HG02852 (cell line): ENCODE measurements around the gene NHEJ1.
"Not testable (repeated sequence)": the region's sequence is repeated elsewhere in the genome, so short reads cannot be mapped to it uniquely, and the experiment has no call there.

ENCODE experiments used
- ATAC-seq: cut with Tn5 transposase; IDR thresholded peaks from one replicate; pipeline ENCODE4 v1.9.1; 2021; ENCODE audit warnings: mild to moderate bottlenecking, moderate library complexity; ENCODE audit not compliant: unreplicated experiment

The NHEJ1 gene, protein sequence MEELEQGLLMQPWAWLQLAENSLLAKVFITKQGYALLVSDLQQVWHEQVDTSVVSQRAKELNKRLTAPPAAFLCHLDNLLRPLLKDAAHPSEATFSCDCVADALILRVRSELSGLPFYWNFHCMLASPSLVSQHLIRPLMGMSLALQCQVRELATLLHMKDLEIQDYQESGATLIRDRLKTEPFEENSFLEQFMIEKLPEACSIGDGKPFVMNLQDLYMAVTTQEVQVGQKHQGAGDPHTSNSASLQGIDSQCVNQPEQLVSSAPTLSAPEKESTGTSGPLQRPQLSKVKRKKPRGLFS

DNA sequence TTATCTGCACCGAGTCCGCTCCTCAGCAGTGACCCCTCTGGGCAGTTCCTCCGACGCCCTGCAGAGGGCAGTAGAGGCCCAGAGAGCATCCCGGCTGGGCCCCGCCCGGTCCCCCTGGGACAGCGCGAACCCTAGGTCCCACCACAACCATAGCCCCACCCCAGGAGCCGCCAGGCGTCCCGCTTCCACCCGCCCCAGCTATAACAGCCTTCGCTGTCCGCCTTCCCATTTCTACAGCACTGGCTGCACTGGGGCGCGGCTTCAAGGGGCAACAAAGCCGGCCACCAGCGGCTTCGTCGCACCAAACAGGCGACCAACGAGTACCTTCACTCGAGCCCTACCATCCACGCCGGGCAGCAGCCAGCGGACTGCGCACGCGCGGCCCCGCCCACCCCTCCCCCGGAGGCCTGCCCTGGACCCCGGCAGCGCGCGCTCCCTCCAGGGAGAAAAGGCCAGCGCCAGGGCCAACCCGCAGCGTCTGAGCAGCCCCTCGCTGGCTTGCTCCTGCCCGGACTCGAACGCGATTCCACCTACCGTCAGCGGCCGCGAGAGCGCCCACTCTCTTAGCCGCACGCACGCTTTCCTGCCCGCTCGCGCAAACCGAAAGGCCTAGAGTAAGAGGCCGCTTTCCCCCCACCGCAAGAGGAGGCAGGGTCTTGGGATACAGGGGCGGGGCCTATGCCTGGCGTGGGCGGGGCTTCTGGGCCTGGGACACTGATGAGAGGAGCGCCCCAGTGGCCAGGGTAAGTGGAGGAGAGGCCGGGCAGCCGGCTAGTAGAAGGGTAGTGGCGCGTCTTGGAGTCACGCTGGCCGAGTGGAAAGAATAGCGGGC, at the start of gene NHEJ1:
TSS of gene NHEJ1 (minus strand) at position 630 of the 832 bp plus-strand sequence. CDS start 2,453 bp downstream, outside the sequence.
- peak; percentile 86 for ATAC-seq

DNA sequence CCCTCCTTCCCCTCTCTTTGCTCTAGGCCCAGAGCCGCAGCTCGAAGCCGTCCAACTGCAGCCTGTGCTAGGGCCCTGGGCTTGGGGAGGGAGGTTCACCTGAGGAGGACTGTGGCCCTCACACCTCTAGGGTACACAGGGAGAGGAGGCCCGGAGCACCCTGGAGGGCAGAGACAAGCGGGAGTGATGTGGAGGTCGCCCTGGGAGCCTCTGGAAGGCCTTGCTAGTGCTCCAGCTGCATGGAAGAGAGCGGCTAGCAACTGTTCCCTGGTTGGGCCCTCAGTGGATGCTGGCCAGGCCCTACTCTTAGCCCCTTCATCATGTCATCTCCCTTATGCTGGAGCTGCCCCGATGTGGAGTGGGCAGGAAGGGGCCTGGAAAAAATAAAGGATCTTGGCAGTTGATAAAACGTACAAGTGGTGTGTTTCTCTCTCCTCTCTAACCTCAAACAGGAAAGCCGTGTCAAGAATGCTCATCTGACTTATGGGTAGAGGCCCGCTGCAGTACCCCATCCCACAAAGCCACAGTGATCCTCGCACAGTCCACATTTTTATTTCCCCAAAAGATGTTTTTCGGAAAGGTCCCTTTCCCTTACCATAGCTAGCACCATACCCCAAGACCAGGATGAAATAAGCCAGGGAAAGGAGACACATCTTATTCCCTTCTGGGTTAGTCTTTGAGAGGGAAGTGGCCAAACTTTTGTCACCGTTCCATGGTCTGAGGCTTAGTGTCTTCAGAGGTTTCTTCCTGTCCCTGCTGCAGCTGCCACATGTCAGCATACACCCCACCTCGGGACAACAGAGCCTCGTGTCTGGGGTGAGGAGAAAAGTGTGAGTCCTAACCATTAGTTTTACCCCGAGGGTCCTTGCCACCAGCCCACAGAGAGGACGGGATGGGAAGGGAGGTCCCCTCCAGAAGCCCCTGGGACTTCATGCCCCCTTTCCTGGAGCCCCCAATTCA, 48.9 kb upstream of the NHEJ1 start:
- ATAC-seq: no peak

DNA sequence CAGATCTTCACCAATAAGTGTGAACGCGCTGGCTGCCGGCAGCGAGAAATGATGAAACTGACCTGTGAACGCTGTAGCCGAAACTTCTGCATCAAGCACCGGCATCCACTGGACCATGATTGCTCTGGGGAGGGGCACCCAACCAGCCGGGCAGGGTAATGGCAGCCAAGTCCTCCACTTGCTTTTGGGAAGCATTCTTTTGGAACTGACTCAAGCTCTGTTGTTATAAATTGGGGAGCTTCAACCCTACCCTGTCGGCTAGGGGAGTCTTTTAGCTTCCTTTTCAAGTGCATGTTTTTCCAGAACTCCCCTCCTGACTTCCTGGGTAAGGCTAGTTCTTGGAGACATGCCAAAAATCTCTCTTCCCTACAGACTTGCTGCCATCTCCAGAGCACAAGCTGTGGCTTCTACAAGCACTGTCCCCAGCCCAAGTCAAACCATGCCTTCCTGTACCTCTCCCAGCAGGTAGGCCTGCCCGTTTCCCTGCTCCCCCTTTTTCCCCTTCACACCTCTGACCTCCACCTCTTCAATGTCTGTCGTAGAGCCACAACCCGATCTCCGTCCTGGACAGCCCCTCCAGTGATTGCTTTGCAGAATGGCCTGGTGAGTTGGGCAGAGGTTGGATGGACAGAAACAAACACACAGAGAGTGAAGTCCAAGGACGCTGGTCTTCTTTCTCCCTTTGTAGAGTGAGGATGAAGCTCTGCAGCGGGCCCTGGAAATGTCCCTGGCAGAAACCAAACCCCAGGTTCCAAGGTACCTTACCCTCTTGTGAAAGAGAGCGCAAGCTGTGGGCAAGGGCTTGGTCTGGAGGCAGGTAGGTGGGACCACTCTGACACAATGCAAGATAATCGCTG, 47.5 kb upstream of the NHEJ1 start:
- ATAC-seq: no peak

DNA sequence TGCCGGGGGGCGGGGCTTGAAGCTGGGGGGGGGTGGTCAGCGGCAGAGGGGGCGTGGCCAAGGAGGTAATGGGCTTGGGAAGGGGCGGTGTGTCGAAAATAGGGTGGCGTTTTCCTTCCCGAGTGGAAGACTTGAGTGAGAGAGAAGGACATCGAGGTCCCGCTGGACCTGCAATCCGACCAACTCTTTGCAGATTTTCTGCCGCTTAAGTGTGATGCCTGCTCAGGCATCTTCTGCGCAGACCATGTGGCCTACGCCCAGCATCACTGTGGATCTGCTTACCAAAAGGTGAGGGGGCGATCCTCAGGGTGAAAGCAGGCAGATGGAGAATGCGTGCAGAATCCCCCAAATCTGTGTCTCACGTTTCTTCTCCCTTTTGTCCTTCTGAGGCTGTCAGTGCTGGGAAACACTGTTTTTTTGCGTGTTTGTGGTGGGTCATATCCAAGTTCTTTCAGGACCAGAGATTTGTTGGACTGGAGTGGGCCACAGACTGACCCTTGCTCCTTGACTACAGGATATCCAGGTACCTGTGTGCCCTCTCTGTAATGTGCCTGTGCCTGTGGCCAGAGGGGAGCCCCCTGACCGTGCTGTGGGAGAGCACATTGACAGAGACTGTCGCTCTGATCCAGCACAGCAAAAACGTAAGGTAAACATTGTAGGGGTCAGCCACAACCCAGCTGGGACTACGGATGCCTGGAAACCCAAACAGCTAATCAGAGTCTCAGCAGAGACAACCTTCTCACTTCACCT, 46.7 kb upstream of the NHEJ1 start:
- no peak for ATAC-seq

DNA sequence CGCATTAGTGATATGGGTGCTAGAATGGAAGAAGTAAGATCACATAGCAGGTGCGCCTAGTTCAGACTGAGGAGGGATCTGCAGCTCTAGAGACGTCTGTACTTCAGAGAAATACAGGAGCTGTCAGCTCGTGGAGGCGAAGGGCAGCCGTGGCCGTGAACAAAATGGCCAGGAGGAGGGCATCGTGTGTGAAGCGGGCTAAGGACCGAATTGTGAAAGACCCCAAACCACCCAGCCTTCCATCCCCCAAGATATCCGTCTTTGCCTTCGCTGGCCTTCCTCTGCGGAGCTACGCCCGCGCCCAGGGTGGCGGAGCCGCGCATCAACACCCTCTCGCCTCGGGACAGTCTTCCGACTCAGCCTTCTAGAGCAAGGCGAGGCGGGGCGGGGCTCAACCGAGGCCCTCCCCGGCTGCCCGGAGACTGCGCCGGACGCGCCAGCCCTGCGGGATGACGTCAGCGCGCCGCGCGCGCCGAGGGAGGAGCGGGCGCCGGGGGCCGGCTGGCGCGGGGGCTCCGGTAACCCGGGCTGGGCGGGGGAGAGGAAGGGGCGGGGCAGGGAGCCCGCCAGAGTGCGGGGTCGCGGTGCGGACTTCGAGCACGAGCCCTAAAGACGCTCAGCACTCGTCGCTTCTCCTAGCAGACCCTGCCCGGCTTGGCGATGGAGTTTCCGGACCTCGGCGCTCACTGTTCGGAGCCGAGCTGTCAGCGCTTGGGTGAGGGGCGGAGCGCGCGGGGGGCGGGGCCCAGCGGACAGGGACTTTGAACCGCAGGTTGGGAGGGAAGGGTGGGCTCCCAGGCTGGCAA, 45.9 kb upstream of the NHEJ1 start, which contains the start of gene ZFAND2B:
TSS of gene ZFAND2B (plus strand) at position 455 of the 806 bp plus-strand sequence. CDS start at position 661, 206 bp downstream.
- ATAC-seq: peak; percentile 97

DNA sequence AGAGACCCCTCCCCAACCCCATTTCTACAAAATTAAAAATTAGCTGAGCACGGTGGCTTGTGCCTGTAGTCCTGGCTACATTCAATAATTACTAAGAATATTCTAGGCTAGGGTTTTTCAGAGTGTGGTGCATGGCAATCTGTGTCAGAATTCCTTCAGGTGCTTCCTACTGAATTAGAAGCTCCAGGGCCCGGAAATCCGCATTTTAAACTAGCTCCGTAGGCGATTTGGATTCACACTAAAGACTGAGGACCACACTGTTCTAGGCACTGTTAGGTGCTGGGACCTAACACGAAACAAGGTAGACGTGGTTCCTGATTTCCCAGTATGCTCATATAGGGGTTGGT, 45.3 kb upstream of the NHEJ1 start:
- ATAC-seq: no peak

DNA sequence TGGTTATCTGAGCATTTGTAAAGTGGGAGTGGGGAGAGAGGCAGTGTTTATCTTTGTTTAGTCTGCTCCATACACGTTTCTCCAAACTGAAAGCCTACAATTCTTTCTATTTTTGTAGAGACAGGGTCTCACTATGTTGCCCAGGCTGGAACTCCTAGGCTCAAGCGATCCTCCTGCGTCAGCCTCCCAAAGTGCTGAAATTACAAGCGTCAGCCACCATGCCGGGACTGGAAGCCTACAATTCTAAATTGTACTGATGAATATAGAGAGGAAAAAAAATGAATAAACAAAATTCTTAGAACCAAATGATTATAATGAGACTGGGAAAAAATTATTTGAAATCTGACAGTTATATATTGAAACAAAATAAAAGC, 44.5 kb upstream of the NHEJ1 start:
- no peak for ATAC-seq

DNA sequence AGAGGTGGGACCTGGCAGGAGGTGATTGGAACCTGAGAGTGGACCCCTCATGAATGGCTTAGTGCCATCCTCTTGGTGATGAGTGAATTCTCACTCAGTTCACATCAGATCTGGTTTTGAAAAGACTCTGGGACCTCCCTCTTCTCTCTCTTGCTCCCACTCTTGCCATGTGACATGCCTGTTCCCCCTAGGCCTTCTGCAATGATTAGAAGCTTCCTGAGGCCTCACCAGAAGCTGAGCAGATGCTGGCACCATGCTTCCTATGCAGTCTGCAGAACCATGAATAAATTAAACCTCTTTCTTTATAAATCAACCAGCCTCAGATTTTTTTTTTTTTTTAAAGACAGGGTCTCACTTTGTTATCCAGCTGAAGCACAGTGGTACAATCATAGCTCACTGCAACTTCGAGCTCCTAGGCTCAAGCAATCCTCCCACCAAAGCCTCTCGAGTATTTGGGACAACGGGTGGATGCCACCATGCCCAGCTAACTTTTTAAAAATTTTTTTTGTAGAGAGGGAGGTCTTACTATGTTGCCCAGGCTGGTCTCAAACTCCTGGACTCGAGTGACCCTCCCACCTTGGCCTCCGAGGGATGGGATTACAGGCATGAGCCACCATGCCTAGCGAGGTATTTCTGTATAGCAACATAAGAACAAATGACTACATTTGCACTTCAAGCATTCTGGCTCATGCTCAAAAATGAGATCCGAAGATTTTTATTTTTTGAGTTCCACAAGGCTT, 44.0 kb upstream of the NHEJ1 start:
- ATAC-seq: no peak

DNA sequence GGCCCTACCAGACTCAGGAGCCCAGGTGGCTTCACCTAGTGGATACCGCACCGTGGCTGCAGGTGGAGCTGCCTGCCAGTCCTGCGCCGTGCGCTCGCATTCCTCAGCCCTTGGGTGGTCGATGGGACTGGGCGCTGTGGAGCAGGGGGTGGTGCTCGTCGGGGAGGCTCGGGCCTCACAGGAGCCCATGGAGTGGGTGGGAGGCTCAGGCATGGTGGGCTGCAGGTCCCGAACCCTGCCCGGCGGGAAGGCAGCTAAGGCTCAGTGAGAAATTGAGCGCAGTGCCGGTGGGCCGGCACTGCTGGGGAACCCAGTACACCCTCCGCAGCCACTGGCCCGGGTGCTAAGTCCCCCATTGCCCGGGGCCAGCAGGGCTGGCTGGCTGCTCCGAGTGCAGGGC, 40.7 kb upstream of the NHEJ1 start:
- ATAC-seq: not testable (repeated sequence)

DNA sequence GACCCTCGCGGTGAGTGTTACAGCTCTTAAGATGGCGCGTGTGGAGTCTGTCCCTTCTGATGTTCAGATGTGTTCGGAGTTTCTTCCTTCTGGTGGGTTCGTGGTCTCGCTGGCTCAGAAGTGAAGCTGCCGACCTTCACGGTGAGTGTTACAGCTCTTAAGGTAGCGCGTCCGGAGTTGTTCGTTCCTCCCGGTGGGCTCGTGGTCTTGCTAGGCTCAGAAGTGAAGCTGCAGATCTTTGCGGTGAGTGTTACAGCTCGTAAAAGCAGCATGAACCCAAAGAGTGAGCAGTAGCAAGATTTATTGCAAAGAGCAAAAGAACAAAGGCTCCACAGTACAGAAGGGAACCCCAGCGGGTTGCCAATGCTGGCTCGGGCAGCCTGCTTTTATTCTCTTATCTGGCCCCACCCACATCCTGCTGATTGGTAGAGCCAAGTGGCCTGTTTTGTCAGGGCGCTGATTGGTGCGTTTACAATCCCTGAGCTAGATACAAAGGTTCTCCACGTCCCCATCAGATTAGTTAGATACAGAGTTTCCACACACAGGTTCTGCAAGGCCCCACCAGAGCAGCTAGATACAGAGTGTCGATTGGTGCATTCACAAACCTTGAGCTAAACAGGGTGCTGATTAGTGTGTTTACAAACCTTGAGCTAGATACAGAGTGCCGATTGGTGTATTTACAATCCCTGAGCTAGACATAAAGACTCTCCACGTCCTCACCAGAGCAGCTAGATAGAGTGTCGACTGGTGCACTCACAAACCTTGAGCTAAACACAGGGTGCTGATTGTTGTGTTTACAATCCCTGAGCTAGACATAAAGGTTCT, 40.1 kb upstream of the NHEJ1 start:
- ATAC-seq: not testable (repeated sequence)

DNA sequence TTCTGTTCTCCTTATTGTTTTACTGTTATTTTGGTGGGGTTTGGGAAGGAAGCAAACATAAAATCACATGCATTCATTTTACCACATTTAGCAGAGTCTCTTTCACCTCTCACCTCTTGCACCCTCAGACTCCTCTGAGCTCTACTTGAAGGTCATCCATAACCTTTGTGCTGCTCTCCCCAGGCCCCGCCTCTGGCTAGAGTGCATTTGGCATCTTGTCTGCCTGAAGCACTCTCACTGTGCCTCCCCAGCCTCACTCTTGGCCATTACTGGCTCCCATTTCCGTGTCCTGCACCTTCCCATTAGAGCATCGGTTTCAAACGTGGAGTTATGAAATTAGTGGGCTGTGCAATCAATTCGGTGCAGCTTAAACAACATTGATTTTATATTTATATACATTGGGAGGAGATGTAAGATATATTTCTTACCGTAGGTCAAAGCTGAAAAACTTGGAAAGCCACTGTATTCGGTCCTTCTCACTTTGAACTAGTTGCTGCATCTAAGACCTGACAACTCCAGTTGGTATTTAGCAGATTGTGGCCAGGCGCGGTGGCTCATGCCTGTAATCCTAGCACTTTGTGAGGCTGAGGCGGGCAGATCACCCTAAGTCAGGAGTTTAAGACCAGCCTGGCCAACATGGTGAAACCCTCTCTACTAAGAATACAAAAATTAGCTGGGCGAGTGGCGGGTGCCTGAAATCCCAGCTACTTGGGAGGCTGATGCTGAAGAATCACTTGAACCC, 39.0 kb upstream of the NHEJ1 start:
- no peak for ATAC-seq

DNA sequence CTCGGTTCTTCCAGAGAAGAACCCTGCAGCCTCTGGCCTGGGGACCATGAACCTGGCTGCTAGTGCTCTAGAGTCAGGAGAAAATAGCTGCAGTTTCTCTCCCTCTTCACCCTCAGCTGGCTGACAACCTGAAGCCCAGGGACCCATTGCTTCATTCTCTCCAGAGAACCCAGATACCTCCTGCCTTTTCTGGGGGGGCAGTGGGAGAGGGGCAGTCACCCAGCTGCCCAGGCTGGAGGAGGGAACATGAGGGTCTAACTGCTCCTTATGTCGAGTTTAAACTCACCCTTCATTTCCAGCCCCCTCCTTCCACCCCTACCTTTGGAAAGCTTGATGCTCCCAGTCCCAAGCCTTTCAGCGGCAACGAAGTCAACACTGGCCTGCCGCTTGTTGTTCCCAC, 38.4 kb upstream of the NHEJ1 start:
- no peak for ATAC-seq

DNA sequence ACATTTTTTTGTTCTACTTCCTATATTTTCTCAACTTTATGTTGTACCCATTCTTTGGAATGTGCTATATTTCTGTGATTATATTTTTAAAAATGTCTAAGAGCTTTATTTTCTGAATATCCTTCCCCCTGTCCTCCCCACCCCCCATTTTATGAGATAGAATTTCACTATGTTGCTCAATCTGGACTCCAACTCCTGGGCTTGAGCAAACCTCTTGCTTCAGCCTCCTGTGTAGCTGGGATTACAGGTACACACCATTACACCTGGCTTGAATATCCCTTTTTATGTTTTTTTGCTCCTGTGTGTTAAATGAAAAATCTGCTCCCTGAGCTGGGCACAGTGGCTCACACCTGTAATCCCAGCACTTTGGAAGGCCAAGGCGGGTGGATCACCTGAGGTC, 36.8 kb upstream of the NHEJ1 start:
- ATAC-seq: no peak

DNA sequence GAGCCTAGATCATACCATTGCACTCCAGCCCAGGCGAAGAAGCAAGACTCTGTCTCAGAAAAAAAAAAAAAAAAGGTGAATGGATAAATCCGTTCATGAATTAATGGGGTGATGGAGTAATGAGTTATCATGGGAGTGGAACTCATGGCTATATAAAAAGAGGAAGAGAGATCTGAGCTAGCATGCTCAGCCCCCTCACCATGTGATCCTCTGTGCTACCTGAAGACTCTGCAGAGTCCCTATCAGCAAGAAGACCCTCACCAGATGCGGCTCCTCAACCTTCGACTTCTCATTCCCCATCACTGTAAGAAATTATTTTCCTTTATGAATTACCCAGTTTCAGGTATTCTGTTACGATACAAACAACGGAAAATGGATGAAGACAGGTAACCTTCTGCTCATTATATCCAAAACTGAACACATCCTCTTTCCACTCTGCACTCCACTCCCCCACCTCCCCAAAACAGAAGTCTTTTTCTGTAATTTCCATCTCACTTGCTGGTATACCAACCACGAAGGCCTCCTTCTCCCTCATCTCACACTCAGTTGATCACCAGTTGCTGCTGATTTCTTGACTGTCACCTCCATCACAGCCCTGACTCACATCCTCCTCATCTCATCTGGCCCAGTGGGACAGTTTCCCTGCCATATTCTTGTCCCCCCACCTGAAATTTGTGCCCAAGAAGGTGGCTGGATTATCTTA, 26.3 kb upstream of the NHEJ1 start:
- ATAC-seq: no peak

DNA sequence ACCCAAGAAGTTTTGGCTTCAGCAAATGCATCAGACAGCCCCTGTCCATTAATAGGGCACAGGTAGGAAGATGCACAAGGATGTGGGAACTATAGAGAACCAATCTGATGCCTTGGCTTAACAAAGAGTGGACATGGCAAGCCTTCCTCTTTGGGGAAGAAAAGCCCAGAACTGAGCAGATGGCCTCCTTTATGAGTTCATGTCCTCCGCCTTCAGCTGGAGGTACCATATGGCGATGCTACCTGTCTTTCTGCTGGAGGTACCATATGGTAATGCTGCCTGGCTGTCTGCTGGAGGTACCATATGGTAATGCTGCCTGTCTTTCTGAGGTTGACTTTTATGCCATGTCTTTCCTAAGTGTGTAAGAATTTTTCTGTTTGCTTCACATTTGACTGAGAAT, 23.5 kb upstream of the NHEJ1 start:
- no peak for ATAC-seq
